Mucosa of descending colon (tissue), 3 donors: Measurements from ENCODE around the gene CSTF1. TPM values are rescaled to one million over a fixed set of nuclear protein-coding genes. Genes with fewer than 3 reads are reported as not detected.

ENCODE experiments used
- ATAC-seq: fragments of 200-7000 bp; cut with Tn5 transposase; one replicate; pipeline ENCODE4 v1.9.1; 2020; ENCODE audit warnings: mild to moderate bottlenecking, moderate library complexity
- DNase-seq, 3 donors: peaks; one replicate each; pipeline ENCODE4 v3.0.0-alpha.2; 2020
- H3K36me3 ChIP-seq: fragments of 200-600 bp; one replicate; pipeline ENCODE4 v1.8.0; 2021; ENCODE audit warnings: low read depth, mild to moderate bottlenecking
- H3K4me1 ChIP-seq: fragments of 200-600 bp; one replicate; pipeline ENCODE4 v1.8.0; 2021; ENCODE audit warnings: low read depth, mild to moderate bottlenecking
- H3K4me3 ChIP-seq: fragments of 200-600 bp; one replicate; pipeline ENCODE4 v1.8.0; 2021; ENCODE audit warnings: mild to moderate bottlenecking
- H3K9me3 ChIP-seq: fragments of 200-600 bp; one replicate; pipeline ENCODE4 v1.8.0; 2021; ENCODE audit warnings: mild to moderate bottlenecking
- intact Hi-C, 2 donors: fragments of 100-400 bp; cut with DNase I in 1 of 2; cut with micrococcal nuclease in 1 of 2; formaldehyde crosslinking; loops; one replicate each; pipeline versions ENCODE4 v1.11.0 to v1.11.1; 2022; cut with DNase I, micrococcal nuclease
- total RNA-seq, 3 donors: library from RNA; stranded (reverse); fragmentation: NEBNext Ultra II Directional in 2 of 3; extraction: Animal tissue kit (Norgen Biotek cat#: 25700) in 2 of 3; gene quantifications; one replicate each; pipeline versions ENCODE4 v1.2.1 to v1.2.4, GENCODE V29; 2021 to 2023
- TF ChIP-seq, protein P1 (sequence below): fragments of 200-600 bp; IDR thresholded peaks from one replicate; pipeline ENCODE4 v1.8.0; 2022; ENCODE audit warnings: antibody characterized with exemption, mild to moderate bottlenecking
- donor health status: DM: no; HTN: no; CAD: no; lungs with moderate emphysema.
- donor health status: DM: no; HTN: no; CAD: no.
- donor health status: DM: no; HTN: yes; CAD: no.

CSTF1 gene
- total RNA-seq, 3 donors from 2014 or later = 23.0 to 27.3 (median 25.2) TPM

DNA sequence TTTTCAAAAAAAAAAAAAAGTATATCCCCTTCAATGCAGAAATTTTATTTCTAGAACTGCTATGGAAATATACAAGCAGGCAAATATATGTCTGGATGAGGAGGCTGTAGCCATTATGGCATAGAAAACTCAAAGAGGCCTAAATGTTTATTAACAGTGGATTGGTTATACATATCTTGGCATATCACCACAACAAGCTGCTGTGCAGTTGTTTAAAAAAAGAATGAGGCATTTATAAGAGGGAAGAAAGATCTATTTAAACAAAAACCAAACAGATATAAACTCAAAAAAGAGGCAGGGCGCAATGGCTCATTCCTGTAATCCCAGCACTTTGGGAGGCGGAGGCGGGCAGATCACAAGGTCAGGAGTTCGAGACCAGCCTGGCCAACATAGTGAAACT is 45.8 kb downstream of the CSTF1 start:
- Histone ChIP-seq H3K4me1 (no peaks in the 10 kb centered on the region), H3K36me3 (no peaks in the 10 kb centered on the region), H3K4me3 (no peak overlapping the region), H3K9me3 (no peaks in the 10 kb centered on the region)
- ATAC-seq = no peak
- TF ChIP-seq, protein P1, sequence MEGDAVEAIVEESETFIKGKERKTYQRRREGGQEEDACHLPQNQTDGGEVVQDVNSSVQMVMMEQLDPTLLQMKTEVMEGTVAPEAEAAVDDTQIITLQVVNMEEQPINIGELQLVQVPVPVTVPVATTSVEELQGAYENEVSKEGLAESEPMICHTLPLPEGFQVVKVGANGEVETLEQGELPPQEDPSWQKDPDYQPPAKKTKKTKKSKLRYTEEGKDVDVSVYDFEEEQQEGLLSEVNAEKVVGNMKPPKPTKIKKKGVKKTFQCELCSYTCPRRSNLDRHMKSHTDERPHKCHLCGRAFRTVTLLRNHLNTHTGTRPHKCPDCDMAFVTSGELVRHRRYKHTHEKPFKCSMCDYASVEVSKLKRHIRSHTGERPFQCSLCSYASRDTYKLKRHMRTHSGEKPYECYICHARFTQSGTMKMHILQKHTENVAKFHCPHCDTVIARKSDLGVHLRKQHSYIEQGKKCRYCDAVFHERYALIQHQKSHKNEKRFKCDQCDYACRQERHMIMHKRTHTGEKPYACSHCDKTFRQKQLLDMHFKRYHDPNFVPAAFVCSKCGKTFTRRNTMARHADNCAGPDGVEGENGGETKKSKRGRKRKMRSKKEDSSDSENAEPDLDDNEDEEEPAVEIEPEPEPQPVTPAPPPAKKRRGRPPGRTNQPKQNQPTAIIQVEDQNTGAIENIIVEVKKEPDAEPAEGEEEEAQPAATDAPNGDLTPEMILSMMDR = no peak
- intact Hi-C loops = no loop called here
- DNase-seq = no peak

DNA sequence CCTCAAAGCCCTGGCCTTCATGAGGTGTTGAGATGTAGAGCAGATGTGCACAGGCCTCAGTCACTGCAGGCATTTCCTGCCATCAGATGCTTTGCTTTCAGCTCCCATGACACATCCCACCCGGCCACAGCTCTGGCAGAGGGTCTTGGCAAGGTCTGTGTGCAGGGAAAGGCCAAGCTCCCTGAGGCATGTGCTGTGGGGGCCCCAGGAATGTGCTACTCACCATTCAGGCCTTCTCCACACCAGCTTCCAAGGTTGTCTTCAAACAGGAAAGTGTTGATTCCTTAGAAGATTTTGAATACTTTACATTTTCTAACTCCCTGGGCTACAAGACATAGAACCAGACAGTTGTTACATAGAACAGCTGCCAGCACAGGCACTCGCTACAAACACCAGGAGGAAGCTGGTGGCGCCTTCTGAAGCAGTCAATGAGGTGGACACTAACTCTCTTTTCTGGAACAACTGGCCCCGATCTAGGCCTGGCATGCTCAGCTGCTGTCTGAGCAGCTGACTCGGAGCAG is 47.4 kb downstream of the CSTF1 start:
- intact Hi-C loops = no loop called here
- no peaks in the 10 kb centered on the region for H3K4me1 ChIP-seq
- DNase-seq = peak in 1 of 3 donors; percentile 35
- no peaks in the 10 kb centered on the region for H3K9me3 ChIP-seq
- ATAC-seq = peak; percentile 47
- no peak overlapping the region for H3K4me3 ChIP-seq
- TF ChIP-seq, protein P1 = no peak
- no peaks in the 10 kb centered on the region for H3K36me3 ChIP-seq

DNA sequence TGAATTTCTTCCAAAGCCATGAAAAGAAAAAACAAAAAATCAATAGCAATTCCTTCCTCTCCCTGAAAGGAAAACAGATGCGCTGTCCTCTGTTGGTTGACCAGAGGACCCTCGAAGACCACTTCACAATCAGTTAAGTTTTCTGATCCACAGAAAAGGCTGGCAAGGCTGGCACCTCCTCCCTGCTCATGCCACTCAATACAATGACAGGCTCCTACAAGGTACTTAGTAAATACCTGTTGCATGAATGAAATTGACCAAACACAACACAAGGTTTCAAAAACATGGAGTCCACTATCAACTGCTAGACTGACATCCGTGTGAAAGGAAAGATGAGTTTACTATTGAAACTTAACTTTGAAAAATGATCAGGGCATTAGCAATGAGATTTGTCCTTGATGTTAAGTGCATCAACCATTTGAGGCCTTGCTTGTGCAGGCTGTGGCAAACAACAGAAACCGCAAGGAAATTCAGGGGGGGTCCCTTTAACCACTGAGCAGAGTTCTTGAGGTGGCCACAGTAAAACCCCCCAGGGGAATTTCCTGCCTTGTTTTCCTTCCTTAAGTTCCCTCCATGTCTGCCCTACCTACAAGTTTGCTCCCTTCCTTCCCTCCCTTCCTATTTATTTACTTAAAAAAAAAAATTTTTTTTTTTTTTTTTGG is 48.0 kb downstream of the CSTF1 start:
- TF ChIP-seq, protein P1 = no peak

DNA sequence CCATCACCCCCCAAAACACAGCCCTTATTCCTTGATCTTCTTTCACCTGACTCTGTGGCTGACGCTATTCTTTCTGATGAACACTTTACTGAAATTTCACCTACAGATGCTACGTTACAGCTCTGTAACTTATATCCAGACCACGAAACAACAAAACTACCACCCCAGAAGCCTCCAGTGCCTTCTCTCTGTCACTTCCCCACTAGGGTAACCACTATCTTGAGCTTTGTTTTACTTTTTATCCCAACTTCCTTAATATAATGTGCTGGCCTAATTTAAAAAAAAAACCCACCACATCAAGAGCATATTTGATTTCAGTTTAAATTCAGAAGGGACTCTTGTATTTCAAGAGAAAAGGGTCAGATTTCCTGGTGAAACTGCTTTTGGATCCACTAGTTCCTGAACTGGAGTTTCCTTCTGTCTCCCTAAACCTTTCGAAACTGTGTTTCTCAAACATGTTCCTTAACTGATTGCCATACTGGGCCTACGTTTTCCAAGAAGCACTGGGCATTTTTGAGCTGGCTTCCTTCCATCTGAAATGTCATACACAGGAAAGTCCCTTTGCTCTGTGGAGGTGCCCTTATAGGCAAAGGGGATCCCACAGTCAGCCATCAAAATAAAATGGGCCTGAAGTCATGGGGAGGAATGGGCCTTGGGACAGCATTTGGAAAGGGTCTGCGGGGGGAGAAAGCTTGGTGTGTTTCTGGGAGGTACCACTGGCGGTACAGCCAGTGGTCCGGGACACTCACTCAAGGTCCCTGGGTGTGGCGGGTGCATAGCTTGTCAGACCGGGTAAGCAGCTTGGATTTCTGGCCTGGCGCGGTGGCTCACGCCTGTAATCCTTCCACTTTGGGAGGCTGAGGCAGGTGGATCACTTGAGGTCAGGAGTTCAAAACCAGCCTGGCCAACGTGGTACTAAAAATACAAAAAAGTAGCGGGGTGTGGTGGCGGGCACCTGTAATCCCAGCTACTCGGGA is 50.2 kb downstream of the CSTF1 start:
- intact Hi-C loops = no loop called here
- no peak for ATAC-seq
- Histone ChIP-seq H3K9me3 (no peaks in the 10 kb centered on the region), H3K36me3 (no peaks in the 10 kb centered on the region), H3K4me3 (no peak overlapping the region), H3K4me1 (no peaks in the 10 kb centered on the region)
- DNase-seq = no peak
- TF ChIP-seq, protein P1 = no peak

More for the DNA sequence above, 48.0 kb downstream of the CSTF1 start:
- H3K4me3 ChIP-seq = no peak overlapping the region
- peak; percentile 25 for ATAC-seq
- no peaks in the 10 kb centered on the region for H3K9me3 ChIP-seq
- peak in 1 of 3 donors; percentile 32 for DNase-seq
- intact Hi-C loops = no loop called here
- H3K4me1 ChIP-seq = no peaks in the 10 kb centered on the region
- no peaks in the 10 kb centered on the region for H3K36me3 ChIP-seq

DNA sequence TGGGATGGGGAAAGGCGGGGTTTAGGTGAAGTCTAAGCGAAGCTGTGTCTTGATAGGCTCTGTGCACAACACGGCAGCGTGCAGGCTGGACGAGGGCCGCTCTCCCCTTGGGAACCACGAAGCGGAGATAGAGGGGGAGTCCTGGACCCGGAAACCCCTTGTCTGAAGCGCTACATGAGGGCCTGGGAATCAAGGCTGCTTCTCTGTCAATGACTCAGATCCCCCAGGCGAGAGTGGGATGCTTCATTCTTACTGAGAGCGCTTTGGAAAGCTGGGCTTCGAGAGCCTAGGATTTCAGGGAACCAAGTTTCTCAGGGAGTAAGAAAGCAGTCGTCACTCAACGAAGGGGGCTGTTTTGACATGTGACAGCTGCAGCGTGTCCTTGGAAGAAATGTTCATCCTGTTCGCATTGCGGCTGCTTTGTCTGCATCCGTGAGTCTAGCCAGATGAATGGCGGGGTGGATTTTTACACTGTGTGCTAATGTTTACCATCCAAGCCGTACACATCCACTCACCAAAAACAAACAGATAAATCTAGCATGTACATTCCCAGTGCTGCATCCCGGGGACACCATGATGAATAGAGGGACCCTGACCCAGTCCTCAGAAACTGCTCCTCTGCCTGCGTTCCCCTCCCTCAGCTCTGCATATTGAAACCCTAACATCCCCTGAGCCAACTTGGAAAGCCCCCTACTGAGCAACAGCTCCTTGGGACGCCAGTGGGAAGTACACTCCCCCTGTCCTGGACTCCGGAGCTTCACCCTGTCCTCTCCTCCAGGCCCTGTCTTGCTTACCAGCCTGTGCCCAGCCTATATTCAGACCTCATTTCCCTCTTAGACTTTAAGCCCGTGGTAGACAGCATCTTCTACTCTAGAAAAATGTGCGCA is 51.5 kb downstream of the CSTF1 start:
- H3K4me3 ChIP-seq = no peak overlapping the region
- TF ChIP-seq, protein P1 = no peak
- DNase-seq (no peak), ATAC-seq (no peak)
- no peaks in the 10 kb centered on the region for H3K4me1 ChIP-seq
- H3K36me3 ChIP-seq = no peaks in the 10 kb centered on the region
- H3K9me3 ChIP-seq = no peaks in the 10 kb centered on the region
- intact Hi-C loops = no loop called here
